PC-3 (cell line): ENCODE results near the gene CCNF.

Experiments
- CTCF ChIP-seq: fragments of 300-600 bp; sonication (generic); conservative IDR thresholded peaks from 2 replicates; pipeline ENCODE4 v1.5.1; 2017; ENCODE audit warnings: antibody characterized with exemption, low read depth, mild to moderate bottlenecking, low read length
- EZH2phosphoT487 ChIP-seq: fragments of 300-600 bp; sonication (generic); IDR thresholded peaks from 2 replicates; pipeline ENCODE4 v1.6.1; 2018; ENCODE audit warnings: mild to moderate bottlenecking, antibody characterized with exemption, low read length, borderline replicate concordance

- TF ChIP-seq CTCF, result no peak
- TF ChIP-seq EZH2phosphoT487, result no peak
Measured at GRCh38 chr16:2470603-2471015, 41.4 kb downstream of the CCNF start.
